Epidermal melanocyte (primary cell): ENCODE measurements around the gene ST13.
"Not testable (repeated sequence)": the region's sequence is repeated elsewhere in the genome, so short reads cannot be mapped to it uniquely, and the experiment has no call there.

Experiments used
- DNase-seq: peaks from one replicate; pipeline ENCODE4 v3.0.0; 2011; ENCODE audit warnings: low spot score; ENCODE audit not compliant: insufficient read length

The ST13 gene

GRCh38 chr22:40838486-40838885 lies 18.0 kb downstream of the ST13 start:
- DNase-seq = no peak

- DNase-seq = no peak
These were observed 21.8 kb downstream of the ST13 start for GRCh38 chr22:40834619-40835018.

- no peak for DNase-seq
These were observed 27.3 kb downstream of the ST13 start for GRCh38 chr22:40829131-40829530.

GRCh38 chr22:40826984-40827741 lies 29.3 kb downstream of the ST13 start:
- no peak for DNase-seq

GRCh38 chr22:40826292-40826691 lies 30.1 kb downstream of the ST13 start:
- not testable (repeated sequence) for DNase-seq

- DNase-seq = no peak
These were observed 33.0 kb downstream of the ST13 start for GRCh38 chr22:40823426-40823825.

- no peak for DNase-seq
These were observed 36.8 kb downstream of the ST13 start for GRCh38 chr22:40819599-40820140.

- DNase-seq = peak; percentile 89
These were observed 37.5 kb downstream of the ST13 start, which contains the start of gene SLC25A17 for GRCh38 chr22:40818747-40819598. Gene SLC25A17, minus strand, starts transcription at chr22:40819346. Its CDS starts 98 bp downstream, at chr22:40819248.

- no peak for DNase-seq
These were observed 38.2 kb downstream of the ST13 start for GRCh38 chr22:40818192-40818746.

GRCh38 chr22:40817737-40818136 lies 38.7 kb downstream of the ST13 start:
- no peak for DNase-seq

- no peak for DNase-seq
These were observed 42.5 kb downstream of the ST13 start for GRCh38 chr22:40813912-40814315.

- DNase-seq = no peak
These were observed 48.2 kb downstream of the ST13 start for GRCh38 chr22:40808018-40808841.

- DNase-seq = no peak
These were observed 49.7 kb downstream of the ST13 start for GRCh38 chr22:40806711-40807110.

GRCh38 chr22:40805699-40806203 lies 50.7 kb downstream of the ST13 start:
- DNase-seq = no peak

- DNase-seq = no peak
These were observed 51.2 kb downstream of the ST13 start for GRCh38 chr22:40805239-40805638.

GRCh38 chr22:40803321-40803720 lies 53.1 kb downstream of the ST13 start:
- DNase-seq = no peak

GRCh38 chr22:40799008-40799407 lies 57.4 kb downstream of the ST13 start:
- DNase-seq = no peak

GRCh38 chr22:40797427-40797826 lies 59.0 kb downstream of the ST13 start:
- DNase-seq = no peak

GRCh38 chr22:40792451-40792850 lies 64.0 kb downstream of the ST13 start:
- no peak for DNase-seq

- no peak for DNase-seq
These were observed 65.2 kb downstream of the ST13 start for GRCh38 chr22:40791241-40791640.

- DNase-seq = no peak
These were observed 67.3 kb downstream of the ST13 start for GRCh38 chr22:40789131-40789530.
